HG03159 (cell line): ENCODE data around the gene NCEH1.

ENCODE experiments used
- ATAC-seq: cut with Tn5 transposase; IDR thresholded peaks from one replicate; pipeline ENCODE4 v1.9.1; 2021; ENCODE audit warnings: mild to moderate bottlenecking, moderate library complexity; ENCODE audit not compliant: unreplicated experiment

Gene NCEH1

GRCh38 chr3:172591876-172592771 is 118.7 kb downstream of the NCEH1 start:
- peak; percentile 83 for ATAC-seq

DNA sequence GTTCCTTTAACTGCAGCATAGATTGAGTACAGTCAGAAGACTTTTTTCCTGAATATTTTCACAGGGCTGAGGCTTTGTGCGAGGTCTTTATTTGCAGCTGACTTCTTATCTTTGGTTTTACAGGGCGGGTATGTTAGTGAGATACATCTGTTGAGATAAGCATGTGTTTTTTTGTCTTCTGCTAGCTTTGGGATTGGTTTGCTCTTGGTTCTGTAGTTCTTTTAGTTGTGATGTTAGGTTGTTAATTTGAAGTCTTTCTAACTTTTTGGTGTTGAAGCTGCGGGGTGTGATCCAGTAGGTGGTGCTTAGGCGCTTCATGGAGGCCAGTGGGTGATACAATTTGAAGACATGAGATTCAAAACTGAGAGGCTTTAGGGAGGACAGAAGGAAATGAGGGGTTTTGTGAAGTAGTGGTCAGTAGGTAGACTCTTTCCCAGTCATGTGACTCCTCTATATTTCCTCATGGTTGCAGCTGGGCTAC is 119.7 kb downstream of the NCEH1 start:
- no peak for ATAC-seq

- no peak for ATAC-seq
These were observed 124.4 kb downstream of the NCEH1 start for GRCh38 chr3:172586436-172586835.

- ATAC-seq = no peak
These were observed 124.9 kb downstream of the NCEH1 start for GRCh38 chr3:172585954-172586353.

- ATAC-seq = no peak
These were observed 128.2 kb downstream of the NCEH1 start for GRCh38 chr3:172582712-172583111.

GRCh38 chr3:172581757-172582166 is 129.1 kb downstream of the NCEH1 start:
- ATAC-seq = no peak

- peak; percentile 81 for ATAC-seq
These were observed 130.0 kb downstream of the NCEH1 start for GRCh38 chr3:172580680-172581401.
